GM21786 (cell line): ENCODE measurements around the gene PCCA.

Experiments
- ATAC-seq: cut with Tn5 transposase; IDR thresholded peaks from one replicate; pipeline ENCODE4 v1.9.1; 2021; ENCODE audit not compliant: unreplicated experiment

The PCCA gene

GRCh38 chr13:100395698-100396373, 306.9 kb downstream of the PCCA start:
- no peak for ATAC-seq

- ATAC-seq: no peak
Observed at GRCh38 chr13:100396776-100397175, 307.9 kb downstream of the PCCA start.

- ATAC-seq: no peak
Observed at GRCh38 chr13:100397627-100398026, 308.7 kb downstream of the PCCA start.

- ATAC-seq: no peak
Observed at GRCh38 chr13:100398360-100398759, 309.5 kb downstream of the PCCA start.

- no peak for ATAC-seq
Observed at GRCh38 chr13:100399455-100399854, 310.6 kb downstream of the PCCA start.

GRCh38 chr13:100403675-100404074, 314.8 kb downstream of the PCCA start:
- ATAC-seq: no peak

GRCh38 chr13:100409132-100409531, 320.2 kb downstream of the PCCA start:
- no peak for ATAC-seq

- no peak for ATAC-seq
Observed at GRCh38 chr13:100423375-100423774, 334.5 kb downstream of the PCCA start.

GRCh38 chr13:100428986-100429385, 340.1 kb downstream of the PCCA start:
- no peak for ATAC-seq

GRCh38 chr13:100432611-100433010, 343.7 kb downstream of the PCCA start:
- ATAC-seq: no peak

- no peak for ATAC-seq
Observed at GRCh38 chr13:100433475-100433874, 344.6 kb downstream of the PCCA start.

GRCh38 chr13:100434010-100434763, 345.3 kb downstream of the PCCA start:
- ATAC-seq: peak; percentile 93

GRCh38 chr13:100436099-100436498, 347.2 kb downstream of the PCCA start:
- no peak for ATAC-seq

GRCh38 chr13:100438059-100438788, 349.3 kb downstream of the PCCA start:
- ATAC-seq: no peak

GRCh38 chr13:100439247-100439970, 350.5 kb downstream of the PCCA start:
- no peak for ATAC-seq

GRCh38 chr13:100440751-100441425, 352.0 kb downstream of the PCCA start:
- no peak for ATAC-seq

GRCh38 chr13:100442095-100442832, 353.4 kb downstream of the PCCA start:
- no peak for ATAC-seq

- no peak for ATAC-seq
Observed at GRCh38 chr13:100443278-100443997, 354.5 kb downstream of the PCCA start.

GRCh38 chr13:100443998-100444328, 355.1 kb downstream of the PCCA start:
- no peak for ATAC-seq
